IPS-18c (cell line): ENCODE results near the gene TMX1.

Experiments
- H3K4me3 ChIP-seq: 2 replicates; pipeline ENCODE4 v1.7.0; 2013; ENCODE audit warnings: low read depth, mild to moderate bottlenecking, low read length, moderate library complexity; ENCODE audit not compliant: insufficient read depth
- H3K9me3 ChIP-seq: one replicate; pipeline ENCODE4 v1.6.1; 2013; ENCODE audit warnings: mild to moderate bottlenecking, low read length, moderate library complexity; ENCODE audit not compliant: control insufficient read depth, insufficient read depth

The TMX1 gene

DNA sequence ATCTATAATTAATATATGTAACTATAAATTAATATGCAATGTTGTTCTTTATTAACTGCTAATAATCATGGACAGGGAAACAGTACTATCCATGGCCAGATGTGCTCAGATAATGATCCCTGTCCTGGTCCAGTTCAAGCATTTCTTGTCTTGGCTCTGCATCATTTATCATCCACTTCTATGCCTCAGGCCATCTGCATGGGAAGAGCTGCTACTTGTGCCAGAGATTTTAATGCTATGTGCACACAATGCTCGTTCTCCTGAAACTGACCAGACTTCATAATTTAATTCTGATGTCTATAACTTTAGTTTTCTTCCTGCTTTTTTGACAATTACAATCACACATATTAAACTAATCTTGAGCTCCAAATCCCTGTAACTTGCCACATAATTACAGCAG, 11.2 kb upstream of the TMX1 start:
- H3K4me3 ChIP-seq = no peak overlapping the region
- H3K9me3 ChIP-seq = no peaks in the 10 kb centered on the region

DNA sequence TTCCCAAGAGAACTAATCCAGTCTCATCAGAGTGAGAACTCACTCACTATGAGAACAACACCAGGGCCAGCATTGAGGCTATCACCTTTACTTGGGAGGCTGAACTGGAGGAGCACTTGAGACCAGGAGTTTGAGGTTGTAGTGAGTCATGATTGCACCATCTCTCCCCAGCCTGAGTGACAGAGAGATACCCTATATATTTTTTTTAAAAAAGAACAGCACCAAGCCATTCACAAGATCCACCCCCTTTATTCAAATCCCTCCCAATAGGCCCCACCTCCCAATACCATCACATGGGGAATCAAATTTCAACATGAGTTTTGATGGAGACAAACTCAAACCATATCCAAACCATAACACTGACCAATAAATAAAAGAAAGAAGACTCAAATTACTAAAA, 3.7 kb upstream of the TMX1 start:
- Histone ChIP-seq H3K4me3 (no peak overlapping the region), H3K9me3 (no peaks in the 10 kb centered on the region)

DNA sequence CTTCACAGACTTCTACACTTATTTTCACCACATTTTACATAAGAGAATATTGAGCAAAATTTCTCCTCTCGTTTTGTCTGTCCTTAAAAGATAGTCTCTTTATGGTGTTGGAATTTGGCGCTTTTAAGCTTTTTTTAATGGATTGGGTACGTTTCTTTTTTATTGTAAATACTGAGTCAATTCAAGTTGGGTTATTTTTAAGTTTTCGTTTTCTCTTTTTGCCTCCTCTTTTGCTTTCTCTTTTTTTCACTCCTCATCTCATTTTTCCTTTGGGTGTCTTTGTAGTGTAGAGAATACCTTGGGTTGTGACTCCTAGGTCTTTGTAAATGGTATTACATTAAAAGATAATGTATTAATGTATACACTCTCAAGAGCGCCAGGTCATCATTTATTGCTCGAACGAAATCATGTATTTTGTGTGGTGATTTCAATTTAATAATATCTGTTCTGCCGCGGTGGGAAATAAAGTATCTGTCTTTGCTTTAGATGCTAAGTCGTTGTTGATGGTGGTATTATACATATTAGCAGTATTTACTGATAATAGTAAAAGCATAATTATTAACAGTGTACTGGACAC, 845 bp downstream of the TMX1 start:
- H3K4me3 ChIP-seq = peak overlapping the region; percentile 95
- no peaks in the 10 kb centered on the region for H3K9me3 ChIP-seq

DNA sequence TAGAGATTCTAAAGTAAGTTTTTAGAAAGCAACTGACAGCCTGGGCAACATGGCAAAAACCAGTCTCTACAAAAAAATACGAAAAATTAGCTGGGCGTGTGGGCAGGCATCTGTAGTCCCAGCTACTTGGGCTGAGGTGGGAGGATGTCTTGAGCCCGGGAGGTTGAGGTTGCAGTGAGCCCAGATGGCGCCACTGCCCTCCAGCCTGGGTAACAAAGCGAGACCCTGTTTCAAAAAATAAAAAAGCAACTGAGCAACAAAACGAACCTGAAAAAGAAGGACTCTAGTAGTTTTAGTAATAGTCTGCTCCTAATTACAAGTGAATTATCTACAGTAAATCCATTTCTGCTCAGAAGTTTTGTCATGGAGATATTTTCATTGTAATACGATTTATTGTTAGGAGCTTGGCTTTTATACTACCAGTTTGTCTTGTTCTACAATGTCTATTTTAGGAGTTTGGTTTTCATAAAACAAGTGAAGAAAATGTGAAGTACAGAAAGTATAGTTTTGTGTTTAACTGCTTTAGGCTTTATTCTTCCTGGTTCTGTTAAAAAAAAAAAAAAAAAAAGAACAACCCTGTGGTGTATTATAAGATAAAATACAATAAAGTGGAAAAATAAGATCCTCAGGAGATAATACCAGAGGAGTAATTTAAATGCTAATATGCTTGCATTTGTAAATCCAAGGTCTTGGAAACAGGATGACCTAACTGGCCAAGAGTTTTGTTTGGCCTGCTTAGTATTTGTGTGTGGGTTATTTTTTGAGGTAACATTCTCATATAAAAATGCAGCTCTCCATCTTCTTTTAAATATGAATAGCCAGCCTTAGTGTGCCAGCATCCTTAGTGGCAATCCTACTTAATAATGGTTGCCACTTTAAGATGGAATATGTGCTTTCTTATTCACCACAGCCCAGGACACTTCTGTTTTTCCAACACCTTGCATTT, 2.8 kb downstream of the TMX1 start:
- Histone ChIP-seq H3K9me3 (no peaks in the 10 kb centered on the region), H3K4me3 (no peak overlapping the region)

GRCh38 chr14:51244591-51244990, 4.5 kb downstream of the TMX1 start:
- no peak overlapping the region for H3K4me3 ChIP-seq
- no peaks in the 10 kb centered on the region for H3K9me3 ChIP-seq

- Histone ChIP-seq H3K4me3 (no peak overlapping the region), H3K9me3 (no peaks in the 10 kb centered on the region)
Measured at GRCh38 chr14:51246032-51246431, 6.0 kb downstream of the TMX1 start.

GRCh38 chr14:51248016-51248987, 8.3 kb downstream of the TMX1 start:
- no peak overlapping the region for H3K4me3 ChIP-seq
- H3K9me3 ChIP-seq = no peaks in the 10 kb centered on the region

DNA sequence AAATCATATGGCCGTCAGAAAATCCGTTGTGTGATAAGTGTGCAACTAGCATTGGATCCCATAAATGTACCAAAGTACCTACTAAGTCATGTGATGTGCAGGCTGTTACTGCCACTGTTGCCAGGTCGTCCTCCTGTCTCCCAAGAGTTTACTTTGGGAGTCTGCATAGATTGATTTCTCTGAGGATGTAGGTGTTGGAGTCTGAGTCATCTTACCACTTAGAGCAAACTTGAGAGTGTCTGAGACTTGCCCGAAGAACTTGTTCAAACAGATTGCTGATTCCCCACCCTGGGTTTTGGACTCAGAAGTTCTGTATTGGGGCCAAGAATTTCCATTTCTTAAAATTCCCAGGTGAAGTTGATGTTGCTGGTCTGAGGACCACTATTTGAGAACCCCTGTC, 11.4 kb downstream of the TMX1 start:
- H3K4me3 ChIP-seq = no peak overlapping the region
- H3K9me3 ChIP-seq = no peaks in the 10 kb centered on the region

DNA sequence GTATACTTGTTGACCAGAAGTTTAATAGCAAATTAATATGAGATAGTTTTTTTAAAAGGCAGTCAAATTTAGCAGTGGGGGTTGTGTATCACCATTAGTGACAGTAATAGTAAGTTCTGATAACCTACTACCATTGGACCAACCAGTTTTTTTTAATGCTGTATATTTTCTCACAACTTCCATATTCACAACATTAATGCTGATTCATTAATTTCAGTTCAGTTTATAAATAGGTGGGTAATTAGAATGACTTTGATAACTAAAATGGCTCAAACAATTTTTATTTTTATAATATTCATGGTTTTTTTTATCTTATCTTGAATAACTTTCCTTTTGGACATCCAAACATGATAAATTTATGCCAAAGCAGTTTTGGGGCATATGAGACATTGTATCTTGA, 13.8 kb downstream of the TMX1 start:
- no peaks in the 10 kb centered on the region for H3K9me3 ChIP-seq
- no peak overlapping the region for H3K4me3 ChIP-seq

- Histone ChIP-seq H3K9me3 (no peaks in the 10 kb centered on the region), H3K4me3 (no peak overlapping the region)
Measured at GRCh38 chr14:51258280-51258679, 18.2 kb downstream of the TMX1 start.

- no peaks in the 10 kb centered on the region for H3K9me3 ChIP-seq
Measured at GRCh38 chr14:51258788-51259187, 18.7 kb downstream of the TMX1 start.

GRCh38 chr14:51260225-51260624, 20.2 kb downstream of the TMX1 start:
- no peaks in the 10 kb centered on the region for H3K9me3 ChIP-seq

More at GRCh38 chr14:51258788-51259187, 18.7 kb downstream of the TMX1 start:
- H3K4me3 ChIP-seq = no peak overlapping the region

DNA sequence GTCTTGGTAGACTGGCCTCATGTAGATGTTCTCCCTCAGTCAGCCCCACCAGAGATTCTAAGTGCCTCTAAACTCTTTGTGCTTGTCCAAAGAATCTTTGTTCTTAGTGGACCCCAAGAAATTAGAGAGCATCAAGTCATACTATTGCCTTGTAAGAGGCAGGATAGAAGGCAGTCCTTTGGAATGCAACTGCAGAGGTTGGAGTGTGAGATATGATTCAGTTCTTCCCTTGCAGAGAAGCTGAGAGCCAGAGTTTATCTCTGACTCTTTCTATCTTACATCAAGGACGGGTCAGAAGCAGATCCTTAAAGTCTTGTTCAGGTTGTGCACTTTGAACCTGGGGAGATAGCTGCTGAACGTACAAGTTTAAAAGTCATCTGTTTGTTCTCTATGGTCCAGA, 21.1 kb downstream of the TMX1 start:
- no peaks in the 10 kb centered on the region for H3K9me3 ChIP-seq
- no peak overlapping the region for H3K4me3 ChIP-seq

More at GRCh38 chr14:51260225-51260624, 20.2 kb downstream of the TMX1 start:
- H3K4me3 ChIP-seq = no peak overlapping the region

- no peaks in the 10 kb centered on the region for H3K9me3 ChIP-seq
- no peak overlapping the region for H3K4me3 ChIP-seq
Measured at GRCh38 chr14:51262868-51263267, 22.8 kb downstream of the TMX1 start.

GRCh38 chr14:51269634-51270033, 29.6 kb downstream of the TMX1 start:
- no peak overlapping the region for H3K4me3 ChIP-seq
- no peaks in the 10 kb centered on the region for H3K9me3 ChIP-seq

GRCh38 chr14:51276605-51277004, 36.6 kb downstream of the TMX1 start:
- Histone ChIP-seq H3K4me3 (no peak overlapping the region), H3K9me3 (no peaks in the 10 kb centered on the region)

DNA sequence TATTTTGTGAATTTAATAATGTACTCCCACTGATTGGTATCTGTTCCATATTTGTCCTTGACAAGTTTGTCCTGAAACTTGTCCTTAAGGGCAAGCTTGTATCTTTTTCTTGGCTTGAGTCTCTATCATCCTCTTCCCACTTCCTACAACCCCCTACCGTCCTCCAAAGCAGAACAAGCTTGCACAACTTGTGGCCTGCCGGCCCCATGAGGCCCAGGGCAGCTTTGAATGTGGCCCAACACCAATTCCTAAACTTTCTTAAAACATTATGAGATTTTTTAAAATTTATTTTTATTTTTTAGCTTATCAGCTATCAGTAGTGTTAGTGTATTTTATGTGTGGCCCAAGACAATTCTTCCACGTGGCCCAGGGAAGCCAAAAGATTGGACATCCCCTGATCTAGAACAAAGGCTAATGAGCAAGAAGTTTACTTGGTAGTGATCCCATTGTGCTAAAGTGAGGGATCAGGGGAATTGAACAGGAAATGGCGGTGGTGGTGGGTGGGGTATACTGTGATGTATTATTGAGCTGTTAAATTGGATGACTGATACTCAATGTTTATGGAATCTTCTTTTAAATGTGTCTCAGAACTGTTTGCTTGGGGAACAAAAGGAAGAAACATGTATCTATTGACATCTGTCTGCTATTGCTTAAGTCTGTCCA, 37.8 kb downstream of the TMX1 start:
- Histone ChIP-seq H3K4me3 (no peak overlapping the region), H3K9me3 (no peaks in the 10 kb centered on the region)
